Neural progenitor cell (in vitro differentiated cells): ENCODE data around the gene GTF2F2. TPM values are rescaled to one million over a fixed set of nuclear protein-coding genes. Genes with fewer than 3 reads are reported as not detected.
A peak's percentile ranks its signal among the peaks of the same experiment; 100 is the strongest.

ENCODE experiments used
- DNase-seq: peaks from one replicate; pipeline ENCODE4 v3.0.0-alpha.2; 2016; ENCODE audit warnings: low spot score
- H2AFZ ChIP-seq: fragments of 200-600 bp; sonication (generic); replicated peaks from 2 replicates; pipeline ENCODE4 v1.6.1; 2016; ENCODE audit warnings: antibody characterized with exemption
- H3F3A ChIP-seq: fragments of 200-600 bp; sonication (generic); 2 replicates; pipeline ENCODE4 v1.6.1; 2016; ENCODE audit warnings: antibody characterized with exemption, low read depth
- H3K27ac ChIP-seq: fragments of 200-600 bp; sonication (generic); 2 replicates; pipeline ENCODE4 v1.5.1; 2016; ENCODE audit warnings: mild to moderate bottlenecking
- H3K27me3 ChIP-seq: fragments of 200-600 bp; sonication (generic); 2 replicates; pipeline ENCODE4 v1.6.1; 2016; ENCODE audit warnings: mild to moderate bottlenecking, moderate library complexity
- H3K36me3 ChIP-seq: fragments of 200-600 bp; sonication (generic); 2 replicates; pipeline ENCODE4 v1.5.1; 2016
- H3K4me1 ChIP-seq: fragments of 200-600 bp; sonication (generic); 2 replicates; pipeline ENCODE4 v1.6.1; 2016; ENCODE audit warnings: mixed run types
- H3K4me2 ChIP-seq: fragments of 200-600 bp; sonication (generic); 2 replicates; pipeline ENCODE4 v1.6.1; 2016
- H3K4me3 ChIP-seq: fragments of 200-600 bp; sonication (generic); 2 replicates; pipeline ENCODE4 v1.5.1; 2016
- H3K79me2 ChIP-seq: fragments of 200-600 bp; sonication (generic); 2 replicates; pipeline ENCODE4 v1.6.1; 2016; ENCODE audit warnings: low read depth
- H3K9ac ChIP-seq: fragments of 200-600 bp; sonication (generic); 2 replicates; pipeline ENCODE4 v1.6.1; 2016
- H3K9me3 ChIP-seq: fragments of 200-600 bp; sonication (generic); 2 replicates; pipeline ENCODE4 v1.5.1; 2016; ENCODE audit warnings: low read depth
- H4K20me1 ChIP-seq: fragments of 200-600 bp; sonication (generic); 2 replicates; pipeline ENCODE4 v1.6.1; 2016; ENCODE audit warnings: low read depth
- H3K27ac Mint-ChIP-seq: 3 replicates; pipeline ENCODE4 v1.8.0; 2021; ENCODE audit warnings: mixed read lengths
- H3K27me3 Mint-ChIP-seq: 2 replicates; pipeline ENCODE4 v1.8.0; 2022; ENCODE audit warnings: low read depth, mild to moderate bottlenecking, inconsistent platforms, moderate library complexity, mixed read lengths; ENCODE audit not compliant: insufficient read depth
- H3K36me3 Mint-ChIP-seq: 3 replicates; pipeline ENCODE4 v1.8.0; 2021; ENCODE audit warnings: mixed read lengths
- H3K4me1 Mint-ChIP-seq: 3 replicates; pipeline ENCODE4 v1.8.0; 2021; ENCODE audit warnings: mixed read lengths
- H3K4me3 Mint-ChIP-seq: 3 replicates; pipeline ENCODE4 v1.8.0; 2021; ENCODE audit warnings: mild to moderate bottlenecking, moderate library complexity, mixed read lengths
- H3K9me3 Mint-ChIP-seq: 3 replicates; pipeline ENCODE4 v1.8.0; 2020; ENCODE audit warnings: mixed read lengths
- CTCF ChIP-seq: fragments of 200-600 bp; sonication (generic); IDR thresholded peaks from 2 replicates; pipeline ENCODE4 v1.5.1; 2017; ENCODE audit warnings: antibody characterized with exemption, mild to moderate bottlenecking
- EZH2 ChIP-seq: fragments of 200-600 bp; sonication (generic); IDR thresholded peaks from 2 replicates; pipeline ENCODE4 v1.6.1; 2017; ENCODE audit warnings: antibody characterized with exemption, mild to moderate bottlenecking, moderate library complexity
- EZH2phosphoT487 ChIP-seq: fragments of 200-600 bp; sonication (generic); IDR thresholded peaks from 2 replicates; pipeline ENCODE4 v1.6.1; 2017; ENCODE audit warnings: antibody characterized with exemption
- total RNA-seq: library from RNA; depleted of rRNA; stranded (reverse); fragments of >200 nt; gene quantifications from 2 replicates; pipeline ENCODE4 v1.2.3, GENCODE V29; 2015; ENCODE audit warnings: low replicate concordance

Gene GTF2F2
- total RNA-seq, 1 donor from 2014 or later: 54.1 TPM

- Histone ChIP-seq H2AFZ (no peak overlapping the region), H3K4me1 (peaks cover 17% of the 10 kb centered on the region), H3K4me3 (no peak overlapping the region), H3K4me2 (no peak overlapping the region), H3K27me3 (no peaks in the 10 kb centered on the region), H4K20me1 (peaks cover 34% of the 10 kb centered on the region), H3K9me3 (no peaks in the 10 kb centered on the region), H3K36me3 (no peaks in the 10 kb centered on the region), H3K27ac (no peak overlapping the region), H3K9ac (no peak overlapping the region), H3K79me2 (peaks cover 88% of the 10 kb centered on the region), H3F3A (no peaks in the 10 kb centered on the region)
- TF ChIP-seq EZH2phosphoT487 (no peak), CTCF (no peak), EZH2 (no peak)
- no peak overlapping the region for H3K27ac Mint-ChIP-seq
- H3K4me1 Mint-ChIP-seq: peaks cover 9% of the 10 kb centered on the region
- DNase-seq: no peak
- no peak overlapping the region for H3K4me3 Mint-ChIP-seq
- H3K9me3 Mint-ChIP-seq: no peaks in the 10 kb centered on the region
- H3K36me3 Mint-ChIP-seq: peaks cover 7% of the 10 kb centered on the region
- no peaks in the 10 kb centered on the region for H3K27me3 Mint-ChIP-seq
Measured at GRCh38 chr13:45141369-45141768, 21.1 kb downstream of the GTF2F2 start.

DNA sequence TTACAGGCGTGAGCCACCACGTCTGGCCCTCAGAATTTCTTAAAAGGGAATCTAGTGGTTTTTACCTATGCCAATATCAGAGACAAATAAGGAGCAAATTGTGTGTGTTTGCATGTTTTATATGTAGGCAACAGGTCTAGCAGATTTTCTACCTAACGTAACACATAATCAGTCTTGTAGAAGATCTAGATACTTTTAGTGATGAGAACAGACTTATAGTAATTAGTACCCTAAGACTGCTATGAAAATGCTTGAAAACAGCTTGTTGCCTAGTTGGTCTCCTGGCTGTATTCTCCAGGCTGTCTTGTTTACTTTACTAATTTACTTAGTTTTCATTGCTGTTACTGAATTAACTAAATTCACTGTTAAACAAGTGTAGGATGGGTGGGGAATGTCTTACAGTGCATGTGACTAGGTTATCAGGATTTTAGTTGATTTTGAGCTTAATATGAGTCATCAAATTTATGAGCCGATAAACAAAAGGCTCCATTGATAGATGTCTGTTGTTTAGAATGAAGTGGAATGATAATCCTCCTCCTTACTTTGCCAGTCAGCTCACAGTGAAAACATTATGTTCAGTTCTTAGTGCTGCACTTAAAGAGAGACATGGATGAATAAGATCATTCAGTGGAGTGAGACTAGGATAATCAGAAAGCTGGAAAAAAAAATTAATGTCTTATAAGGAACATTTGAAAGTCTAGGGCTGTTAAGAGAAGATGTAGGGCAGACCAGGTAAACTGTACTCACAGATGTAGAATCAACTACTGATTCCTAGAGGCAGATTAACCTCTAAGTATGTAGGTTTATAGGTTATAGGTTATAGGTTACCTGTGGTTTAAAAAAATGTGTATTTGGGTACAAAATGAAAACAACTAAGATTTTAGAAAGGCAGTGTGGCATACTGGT lies 22.4 kb downstream of the GTF2F2 start:
- Histone ChIP-seq H3F3A (no peaks in the 10 kb centered on the region), H3K9ac (no peak overlapping the region), H3K27ac (peak overlapping the region; percentile 57), H3K79me2 (peaks cover 89% of the 10 kb centered on the region), H4K20me1 (peaks cover 22% of the 10 kb centered on the region), H3K27me3 (no peaks in the 10 kb centered on the region), H3K4me3 (no peak overlapping the region), H3K9me3 (no peaks in the 10 kb centered on the region), H3K36me3 (no peaks in the 10 kb centered on the region), H3K4me2 (no peak overlapping the region), H2AFZ (no peak overlapping the region), H3K4me1 (peaks cover 6% of the 10 kb centered on the region)
- no peak for TF ChIP-seq EZH2phosphoT487
- no peak for TF ChIP-seq EZH2
- no peak for TF ChIP-seq CTCF
- H3K27ac Mint-ChIP-seq: no peak overlapping the region
- no peaks in the 10 kb centered on the region for H3K27me3 Mint-ChIP-seq
- H3K4me3 Mint-ChIP-seq: no peak overlapping the region
- H3K36me3 Mint-ChIP-seq: peaks cover 7% of the 10 kb centered on the region
- peaks cover 9% of the 10 kb centered on the region for H3K4me1 Mint-ChIP-seq
- H3K9me3 Mint-ChIP-seq: no peaks in the 10 kb centered on the region
- DNase-seq: peak; percentile 5

DNA sequence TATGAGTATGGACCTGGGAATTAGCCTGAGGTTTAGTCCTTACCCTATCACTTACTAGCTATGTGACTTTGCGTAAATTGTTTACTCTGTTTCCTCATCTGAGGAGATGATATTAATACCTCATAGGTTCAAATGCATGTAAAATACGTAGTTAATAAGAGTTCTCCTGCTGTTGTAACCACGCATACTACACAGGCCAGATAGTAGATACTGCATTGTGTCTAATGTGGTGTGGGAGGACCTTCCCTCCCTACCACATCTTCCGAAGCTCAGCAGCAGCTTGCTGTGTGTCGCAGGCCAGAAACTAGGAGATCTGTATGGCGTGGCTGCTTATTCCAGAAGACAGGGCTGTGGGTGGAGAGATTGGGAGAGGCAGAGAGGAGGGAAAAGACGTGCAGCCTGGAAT lies 23.0 kb downstream of the GTF2F2 start:
- Histone ChIP-seq H4K20me1 (peaks cover 18% of the 10 kb centered on the region), H3K4me1 (peaks cover 6% of the 10 kb centered on the region), H3K9me3 (no peaks in the 10 kb centered on the region), H3K4me2 (no peak overlapping the region), H3K27me3 (no peaks in the 10 kb centered on the region), H3K9ac (no peak overlapping the region), H3K4me3 (no peak overlapping the region), H3K36me3 (no peaks in the 10 kb centered on the region), H3K27ac (no peak overlapping the region), H2AFZ (no peak overlapping the region), H3F3A (no peaks in the 10 kb centered on the region), H3K79me2 (peaks cover 89% of the 10 kb centered on the region)
- Mint-ChIP-seq H3K27me3 (no peaks in the 10 kb centered on the region), H3K27ac (peak overlapping the region; percentile 84), H3K36me3 (peaks cover under 1% of the 10 kb centered on the region), H3K4me3 (no peak overlapping the region), H3K4me1 (peaks cover 9% of the 10 kb centered on the region), H3K9me3 (no peaks in the 10 kb centered on the region)
- TF ChIP-seq EZH2phosphoT487 (no peak), EZH2 (no peak), CTCF (no peak)
- DNase-seq: no peak
